Pulmonary artery endothelial cell (primary cell): ENCODE data around the gene OR14J1. TPM values are rescaled to one million over a fixed set of nuclear protein-coding genes. Genes with fewer than 3 reads are reported as not detected.
"Not testable (repeated sequence)": the region's sequence is repeated elsewhere in the genome, so short reads cannot be mapped to it uniquely, and the experiment has no call there.

Experiments used
- DNase-seq: peaks from one replicate; pipeline ENCODE4 v3.0.0-alpha.2; 2011; ENCODE audit warnings: low read depth, low spot score
- total RNA-seq: library from RNA; depleted of rRNA; stranded (reverse); fragments of >200 nt; gene quantifications from 2 replicates; pipeline ENCODE4 v1.2.3, GENCODE V29; 2014

The OR14J1 gene
- not detected in 2 replicates for total RNA-seq

GRCh38 chr6:29301316-29301715 is at the start of gene OR14J1:
Gene OR14J1, plus strand, starts transcription at chr6:29301701. Its CDS starts 4,989 bp downstream, at chr6:29306690.
- no peak for DNase-seq

DNA sequence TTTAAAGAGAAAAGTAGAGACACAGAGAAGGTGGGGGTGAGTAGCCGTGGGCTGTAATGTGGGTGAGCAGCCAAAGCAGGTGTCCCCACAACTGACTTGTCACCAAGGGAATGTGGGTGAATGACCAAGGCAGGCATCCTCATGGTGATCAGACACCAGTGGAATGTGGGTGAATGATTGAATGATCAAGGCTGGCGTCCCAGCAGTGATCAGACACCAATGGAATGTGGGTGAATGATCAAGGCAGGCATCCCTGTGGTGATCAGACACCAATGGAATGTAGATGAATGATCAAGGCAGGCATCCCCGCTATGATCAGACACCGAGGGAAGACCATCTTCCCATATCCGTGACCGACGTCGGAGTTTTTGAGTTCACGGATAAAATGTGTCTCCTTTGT is 49.8 kb upstream of the OR14J1 start:
- DNase-seq = no peak

DNA sequence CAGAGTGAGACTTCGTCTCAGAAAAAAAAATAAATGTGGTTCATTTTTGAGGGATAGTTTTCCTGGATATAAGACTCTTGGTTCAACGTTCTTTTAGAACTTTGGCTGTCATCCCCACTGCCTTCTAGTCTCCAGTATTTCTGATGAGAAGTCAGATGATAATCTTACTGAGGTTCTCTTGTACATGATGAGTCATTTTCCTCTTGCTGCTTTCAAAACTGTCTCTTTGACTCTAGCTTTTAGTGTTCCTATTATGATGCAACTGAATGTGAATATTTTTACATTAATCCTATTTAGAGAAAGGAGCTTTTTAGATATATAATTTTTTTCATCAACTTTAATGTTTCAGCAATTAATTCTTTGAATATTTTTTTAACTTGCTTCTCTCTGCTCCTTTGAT is 46.0 kb upstream of the OR14J1 start:
- no peak for DNase-seq

DNA sequence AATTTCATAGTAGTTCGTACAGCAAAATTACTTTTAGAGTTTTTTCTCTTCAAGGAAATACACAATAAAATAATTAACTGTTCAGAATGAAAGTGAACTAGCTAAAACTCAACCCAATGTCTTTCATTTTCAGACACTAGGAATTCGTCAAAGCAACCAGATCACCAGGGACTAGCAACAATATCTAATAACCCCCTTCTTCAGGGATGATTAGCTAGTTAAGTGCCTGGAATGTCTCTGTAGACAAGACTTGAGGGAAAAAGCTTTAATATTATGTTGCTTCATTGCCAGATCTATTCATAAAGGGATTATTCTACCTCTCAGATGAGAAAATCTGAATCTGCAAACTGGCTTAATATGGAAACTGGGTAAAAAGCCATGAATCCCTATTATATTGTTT is 41.8 kb upstream of the OR14J1 start:
- DNase-seq = no peak

- DNase-seq = no peak
These were observed 38.5 kb upstream of the OR14J1 start for GRCh38 chr6:29263001-29263400.

DNA sequence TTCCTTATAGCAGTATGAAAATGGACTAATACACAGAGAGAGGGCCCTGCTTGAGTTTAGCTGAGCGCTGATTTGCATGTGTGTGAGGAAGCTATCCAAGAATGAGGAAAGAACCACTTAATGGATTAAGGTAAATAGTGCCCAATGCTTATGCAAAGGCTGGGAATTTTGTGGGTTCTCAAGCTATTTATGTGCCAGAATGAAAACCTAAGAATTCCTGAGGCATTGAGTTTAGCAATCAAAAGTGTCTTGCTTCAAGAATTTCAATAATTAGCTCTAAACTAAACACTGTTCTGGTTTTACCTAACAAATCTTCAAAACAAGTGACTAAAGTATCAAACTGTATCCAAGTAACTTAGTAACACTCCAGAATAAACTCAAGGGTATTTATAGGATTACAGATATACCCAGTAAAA is 7.0 kb upstream of the OR14J1 start:
- no peak for DNase-seq

DNA sequence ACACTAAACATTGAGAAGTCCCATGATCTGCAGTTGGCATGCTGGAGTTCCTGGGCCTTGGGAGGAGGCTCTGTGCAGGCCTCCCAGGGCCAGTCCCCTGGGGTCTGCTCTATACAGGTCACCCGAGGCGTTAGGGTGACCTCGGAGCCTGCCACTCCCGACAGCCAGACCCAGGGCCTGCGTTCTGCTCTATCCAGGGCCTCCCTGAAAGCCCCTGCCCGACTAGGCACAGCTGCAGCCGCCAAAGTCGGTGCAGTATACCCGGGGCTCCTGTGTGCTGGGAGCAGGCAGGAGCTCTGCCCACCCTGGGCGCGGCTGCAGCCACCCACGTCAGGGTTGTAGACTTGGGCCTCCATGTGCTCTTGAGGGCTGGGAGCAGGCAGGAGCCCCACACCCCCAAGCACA is 6.3 kb upstream of the OR14J1 start:
- no peak for DNase-seq

DNA sequence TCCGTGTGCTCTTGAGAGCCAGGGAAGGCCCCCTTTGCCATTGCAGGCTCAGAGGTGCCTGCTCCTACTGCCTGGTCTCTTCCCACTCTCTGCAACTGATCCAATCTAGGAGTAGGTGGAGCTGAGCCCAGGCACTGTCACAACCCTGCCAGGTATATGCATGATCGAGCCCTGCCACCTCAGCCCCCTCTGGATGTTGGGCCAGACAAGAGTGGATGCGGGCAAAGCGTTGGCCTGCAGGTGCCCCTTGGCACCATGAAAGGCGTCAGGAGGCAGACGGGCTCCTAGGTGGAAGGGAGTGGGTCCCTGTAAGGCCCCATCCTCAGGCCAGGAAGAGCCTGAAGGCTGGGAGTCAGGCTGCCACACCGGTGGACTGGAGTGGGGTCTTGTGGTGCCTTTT is 5.9 kb upstream of the OR14J1 start:
- DNase-seq = no peak

DNA sequence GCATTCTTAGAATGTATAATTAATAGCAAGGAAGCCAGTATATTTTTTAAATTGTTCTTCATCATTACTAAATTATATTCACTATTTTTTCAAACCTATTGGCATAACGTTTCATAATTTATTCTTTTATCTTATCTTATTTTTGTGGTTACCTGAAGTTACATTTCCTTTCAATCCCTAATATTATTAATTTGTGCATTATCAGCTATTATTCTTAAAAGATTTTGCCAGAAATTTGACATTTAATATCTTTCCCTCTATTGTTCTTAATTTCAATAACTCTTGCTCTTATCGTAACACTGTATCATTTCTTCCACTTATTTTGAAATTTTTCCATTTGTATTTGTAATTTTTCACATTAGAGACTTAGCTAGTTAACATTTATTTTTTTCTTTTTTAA is 18.4 kb downstream of the OR14J1 start:
- no peak for DNase-seq

DNA sequence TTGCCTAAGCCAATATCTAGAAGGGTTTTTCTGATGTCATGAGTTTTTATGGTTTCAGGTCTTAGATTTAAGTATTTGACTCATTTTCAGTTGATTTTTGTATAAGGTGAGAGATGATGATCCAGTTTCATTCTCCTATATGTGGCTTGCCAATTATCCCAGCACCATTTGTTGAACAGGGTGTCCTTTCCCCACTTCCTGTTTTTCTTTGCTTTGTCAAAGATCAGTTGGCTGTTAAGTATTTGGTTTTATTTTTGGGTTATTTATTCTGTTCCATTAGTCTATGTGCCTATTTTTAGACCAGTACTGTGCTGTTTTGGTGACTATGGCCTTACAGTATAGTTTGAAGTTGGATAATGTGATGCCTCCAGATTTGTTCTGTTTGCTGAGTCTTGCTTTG is 21.8 kb downstream of the OR14J1 start:
- DNase-seq = not testable (repeated sequence)

- DNase-seq = no peak
These were observed 24.3 kb downstream of the OR14J1 start for GRCh38 chr6:29325777-29326176.

- DNase-seq = no peak
These were observed 31.2 kb downstream of the OR14J1 start for GRCh38 chr6:29332676-29333075.

GRCh38 chr6:29336269-29336668 is 34.8 kb downstream of the OR14J1 start:
- no peak for DNase-seq

- no peak for DNase-seq
These were observed 43.9 kb downstream of the OR14J1 start for GRCh38 chr6:29345380-29345779.

GRCh38 chr6:29349348-29349747 is 47.8 kb downstream of the OR14J1 start:
- not testable (repeated sequence) for DNase-seq

GRCh38 chr6:29354980-29355379 is 53.5 kb downstream of the OR14J1 start:
- DNase-seq = no peak

DNA sequence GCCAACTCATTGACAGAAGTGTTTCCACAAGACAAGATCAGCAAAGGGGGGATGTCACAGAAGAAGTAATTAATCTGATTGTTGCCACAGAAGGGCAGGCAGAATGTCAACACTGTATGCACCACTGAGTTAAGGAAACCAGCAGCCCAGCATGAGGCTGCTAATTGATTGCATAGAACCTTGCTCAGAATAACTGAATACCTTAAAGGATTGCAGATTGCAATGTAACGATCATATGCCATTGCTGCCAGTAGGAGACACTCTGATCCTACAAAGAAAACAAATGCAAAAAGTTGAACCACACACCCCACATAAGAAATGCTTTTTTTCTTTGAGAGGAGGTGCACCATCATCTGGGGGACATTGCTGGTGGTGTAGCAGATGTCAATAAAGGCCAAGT is 54.1 kb downstream of the OR14J1 start:
- DNase-seq = no peak

Other genes with a start within 250 kb of the OR14J1 start
- gene OR2B3, start 214.4 kb upstream of the OR14J1 start, total RNA-seq = not detected in 2 replicates
- not detected in 2 replicates for gene OR2J1, start 202.2 kb upstream of the OR14J1 start, total RNA-seq
- not detected in 2 replicates for gene OR2J3, start 193.6 kb upstream of the OR14J1 start, total RNA-seq
- not detected in 2 replicates for gene OR2J2, start 130.8 kb upstream of the OR14J1 start, total RNA-seq
- not detected in 2 replicates for gene OR5V1, start 67.2 kb downstream of the OR14J1 start, total RNA-seq
- gene OR12D3, start 73.6 kb downstream of the OR14J1 start, total RNA-seq = not detected in 2 replicates
- gene OR12D2, start 93.9 kb downstream of the OR14J1 start, total RNA-seq = not detected in 2 replicates
- not detected in 2 replicates for gene OR12D1, start 113.2 kb downstream of the OR14J1 start, total RNA-seq
- not detected in 2 replicates for gene OR10C1, start 137.6 kb downstream of the OR14J1 start, total RNA-seq
- not detected in 2 replicates for gene OR11A1, start 155.4 kb downstream of the OR14J1 start, total RNA-seq
- gene OR2H1, start 155.5 kb downstream of the OR14J1 start, total RNA-seq = not detected in 2 replicates
- gene MAS1L, start 186.3 kb downstream of the OR14J1 start, total RNA-seq = not detected in 2 replicates